GM20000 (cell line): ENCODE data around the gene ZNF710.
"Not testable (repeated sequence)": the region's sequence is repeated elsewhere in the genome, so short reads cannot be mapped to it uniquely, and the experiment has no call there.

ENCODE experiments used
- DNase-seq: peaks from one replicate; pipeline ENCODE4 v3.0.0; 2012; ENCODE audit warnings: low spot score
- TF ChIP-seq, protein P1 (sequence below): IDR thresholded peaks from 2 replicates; pipeline ENCODE4 v1.5.1; 2012; ENCODE audit warnings: mild to moderate bottlenecking, control low read depth; ENCODE audit errors: extremely low read depth, missing control alignments

The ZNF710 gene

DNA sequence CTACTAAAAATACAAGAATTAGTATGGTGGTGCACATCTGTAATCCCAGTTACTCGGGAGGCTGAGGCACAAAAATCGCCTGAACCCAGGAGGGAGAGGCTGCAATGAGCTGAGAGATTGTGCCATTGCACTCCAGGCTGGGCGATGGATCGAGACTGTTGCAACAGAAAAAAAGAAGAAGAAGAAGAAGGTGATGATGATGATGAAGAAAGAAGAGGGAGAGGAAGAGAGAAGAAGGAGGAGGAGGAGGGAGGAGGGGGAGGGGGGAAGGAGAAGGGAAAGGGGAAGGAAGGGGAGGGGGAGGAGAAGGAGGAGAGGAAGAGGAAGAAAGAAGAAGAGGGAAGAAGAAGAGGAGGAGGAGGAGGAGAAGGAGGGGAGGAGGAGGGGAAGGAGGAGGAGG is 33.2 kb upstream of the ZNF710 start:
- DNase-seq: no peak
- TF ChIP-seq, protein P1, sequence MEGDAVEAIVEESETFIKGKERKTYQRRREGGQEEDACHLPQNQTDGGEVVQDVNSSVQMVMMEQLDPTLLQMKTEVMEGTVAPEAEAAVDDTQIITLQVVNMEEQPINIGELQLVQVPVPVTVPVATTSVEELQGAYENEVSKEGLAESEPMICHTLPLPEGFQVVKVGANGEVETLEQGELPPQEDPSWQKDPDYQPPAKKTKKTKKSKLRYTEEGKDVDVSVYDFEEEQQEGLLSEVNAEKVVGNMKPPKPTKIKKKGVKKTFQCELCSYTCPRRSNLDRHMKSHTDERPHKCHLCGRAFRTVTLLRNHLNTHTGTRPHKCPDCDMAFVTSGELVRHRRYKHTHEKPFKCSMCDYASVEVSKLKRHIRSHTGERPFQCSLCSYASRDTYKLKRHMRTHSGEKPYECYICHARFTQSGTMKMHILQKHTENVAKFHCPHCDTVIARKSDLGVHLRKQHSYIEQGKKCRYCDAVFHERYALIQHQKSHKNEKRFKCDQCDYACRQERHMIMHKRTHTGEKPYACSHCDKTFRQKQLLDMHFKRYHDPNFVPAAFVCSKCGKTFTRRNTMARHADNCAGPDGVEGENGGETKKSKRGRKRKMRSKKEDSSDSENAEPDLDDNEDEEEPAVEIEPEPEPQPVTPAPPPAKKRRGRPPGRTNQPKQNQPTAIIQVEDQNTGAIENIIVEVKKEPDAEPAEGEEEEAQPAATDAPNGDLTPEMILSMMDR: no peak

DNA sequence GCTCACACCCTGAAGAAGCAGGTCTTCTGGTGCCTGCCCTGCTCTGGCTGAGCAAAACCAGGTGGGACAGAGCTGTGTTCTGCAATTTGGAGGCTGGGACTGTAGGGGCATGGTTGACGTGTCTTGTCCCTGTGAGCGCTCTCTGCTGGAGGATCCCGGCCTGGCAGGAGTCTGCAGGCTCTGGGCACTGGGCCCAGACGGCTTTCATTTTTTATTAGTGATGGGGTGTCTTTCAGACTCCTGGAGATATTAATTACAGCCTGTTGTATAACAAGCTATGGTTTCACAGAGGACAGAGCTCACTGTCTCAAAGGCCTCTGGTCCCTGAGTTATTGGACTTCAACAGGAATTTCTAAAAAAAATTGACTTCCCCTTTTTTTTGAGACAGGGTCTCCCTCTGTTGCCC is 29.5 kb upstream of the ZNF710 start:
- TF ChIP-seq, protein P1: peak; percentile 69
- peak; percentile 83 for DNase-seq

DNA sequence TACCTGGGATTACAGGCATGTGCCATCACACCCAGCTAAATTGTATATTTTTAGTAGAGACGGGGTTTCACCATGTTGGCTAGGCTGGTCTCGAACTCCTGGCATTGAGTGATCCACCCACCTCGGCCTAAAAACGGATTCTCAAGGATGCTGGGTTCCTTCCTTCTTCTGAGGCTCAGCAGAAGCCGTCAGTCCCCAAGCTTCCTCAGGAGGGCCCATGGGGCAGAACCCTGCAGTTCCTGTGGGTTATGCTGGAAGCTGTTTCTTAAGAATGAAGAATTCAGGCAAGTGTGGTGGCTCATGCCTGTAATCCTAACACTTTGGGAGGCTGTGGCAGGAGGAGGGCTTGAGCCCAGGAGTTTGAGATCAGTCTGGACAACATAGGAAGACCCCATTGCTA is 29.0 kb upstream of the ZNF710 start:
- TF ChIP-seq, protein P1: no peak
- DNase-seq: no peak

DNA sequence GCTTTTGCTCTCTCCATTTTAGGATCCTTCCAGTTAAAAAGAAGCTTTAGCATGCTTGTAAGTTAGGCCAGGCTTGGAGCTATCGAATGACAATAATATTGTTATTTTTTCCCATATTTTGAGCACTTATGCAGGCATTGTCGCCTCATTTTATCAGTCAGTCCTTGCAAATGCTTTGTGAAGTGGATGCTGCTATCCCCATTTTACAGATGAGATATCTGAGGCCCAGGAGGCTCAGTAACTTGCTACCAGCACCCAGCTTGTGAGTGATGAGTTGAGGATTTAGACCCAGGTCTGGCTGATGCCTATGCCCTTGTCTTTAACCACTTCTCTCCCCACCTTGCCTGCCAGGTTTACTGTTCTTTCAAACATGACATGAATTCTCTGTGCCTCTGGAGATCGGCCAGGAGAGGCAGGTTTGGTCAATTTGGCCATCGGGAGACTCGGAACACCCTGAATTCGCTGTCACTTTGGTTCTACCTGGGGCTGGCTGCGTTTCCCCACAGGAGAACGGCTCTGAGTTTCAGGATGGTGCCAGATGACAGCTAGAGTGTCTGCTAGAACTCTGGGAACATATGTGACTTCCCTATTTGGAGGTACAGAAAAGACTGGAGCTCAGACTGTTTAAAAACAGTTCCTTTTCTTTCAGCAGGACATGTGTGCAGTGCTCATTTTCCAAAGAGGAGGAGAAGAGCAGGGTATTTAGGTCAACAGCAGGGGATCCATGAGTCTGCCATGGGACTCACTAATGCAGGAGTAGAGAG is 25.5 kb upstream of the ZNF710 start:
- TF ChIP-seq, protein P1: no peak
- DNase-seq: no peak

DNA sequence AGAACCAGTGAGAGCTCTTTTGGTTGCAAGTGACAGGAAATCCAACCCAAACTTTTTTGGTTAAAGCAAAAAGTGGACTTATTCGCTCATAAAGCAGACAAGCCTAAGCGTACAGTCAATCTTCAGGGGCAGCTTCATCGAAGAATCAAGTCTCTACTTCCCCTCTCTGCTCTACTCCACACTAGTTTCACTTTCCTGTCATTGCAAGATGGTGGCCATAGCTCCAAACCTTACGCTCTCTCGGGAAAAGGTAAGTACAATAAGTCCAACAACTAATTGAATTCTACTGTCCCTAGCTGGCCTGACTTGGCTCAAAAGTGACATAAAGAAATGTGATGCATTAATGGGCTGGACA is 24.9 kb upstream of the ZNF710 start:
- TF ChIP-seq, protein P1: no peak
- DNase-seq: no peak

DNA sequence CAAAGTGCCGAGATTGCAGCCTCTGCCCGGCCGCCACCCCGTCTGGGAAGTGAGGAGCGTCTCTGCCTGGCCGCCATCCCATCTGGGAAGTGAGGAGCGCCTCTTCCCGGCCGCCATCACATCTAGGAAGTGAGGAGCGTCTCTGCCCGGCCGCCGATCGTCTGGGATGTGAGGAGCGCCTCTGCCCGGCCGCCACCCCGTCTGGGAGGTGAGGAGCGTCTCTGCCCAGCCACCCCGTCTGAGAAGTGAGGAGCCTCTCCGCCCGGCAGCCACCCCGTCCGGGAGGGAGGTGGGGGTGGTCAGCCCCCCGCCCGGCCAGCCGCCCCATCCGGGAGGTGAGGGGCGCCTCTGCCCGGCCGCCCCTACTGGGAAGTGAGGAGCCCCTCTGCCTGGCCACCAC is 23.3 kb upstream of the ZNF710 start:
- DNase-seq: not testable (repeated sequence)

DNA sequence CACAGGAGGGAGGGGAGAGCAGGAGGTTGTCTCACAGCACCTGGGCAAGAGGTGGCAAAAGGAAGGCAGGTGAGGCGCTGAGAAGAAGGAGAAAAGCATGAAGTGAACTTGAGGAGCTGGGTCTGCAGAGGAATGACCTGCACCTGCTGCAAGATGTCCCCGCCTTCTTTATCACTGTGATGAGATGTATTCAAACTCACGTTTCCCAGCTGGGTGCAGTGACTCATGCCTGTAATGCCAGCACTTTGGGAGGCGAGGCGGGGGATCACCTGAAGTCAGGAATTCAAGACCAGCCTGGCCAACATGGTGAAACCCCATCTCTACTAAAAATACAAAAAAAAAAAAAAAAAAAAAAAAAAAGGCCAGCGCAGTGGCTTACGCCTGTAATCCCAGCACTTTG is 22.2 kb upstream of the ZNF710 start:
- DNase-seq: no peak
- TF ChIP-seq, protein P1: no peak

DNA sequence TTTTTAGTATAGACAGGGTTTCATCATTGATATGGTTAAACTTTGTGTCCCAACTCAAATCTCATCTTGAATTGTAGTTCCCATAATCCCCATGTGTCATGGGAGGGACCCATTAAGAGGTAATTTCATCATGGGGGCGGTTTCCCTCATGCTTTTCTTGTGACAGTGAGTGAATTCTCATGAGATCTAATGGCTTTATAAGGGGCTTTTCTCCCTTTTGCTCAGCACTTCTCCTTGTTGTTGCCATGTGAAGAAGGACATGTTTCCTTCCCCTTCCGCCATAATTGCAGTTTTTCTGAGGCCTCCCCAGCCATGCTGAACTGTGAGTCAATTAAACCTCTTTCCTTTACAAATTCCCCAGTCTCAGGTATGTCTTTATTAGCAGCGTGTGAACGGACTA is 20.2 kb upstream of the ZNF710 start:
- TF ChIP-seq, protein P1: no peak
- no peak for DNase-seq
